Osteocyte (in vitro differentiated cells): Measurements from ENCODE around the gene TMEM169. TPM values are rescaled to one million over a fixed set of nuclear protein-coding genes. Genes with fewer than 3 reads are reported as not detected.

ENCODE experiments used
- DNase-seq: peaks from one replicate; pipeline ENCODE4 v3.0.0; 2021; ENCODE audit warnings: mixed read lengths; ENCODE audit not compliant: unreplicated experiment; ENCODE audit errors: extremely low spot score
- H3K27ac Mint-ChIP-seq: one replicate; pipeline ENCODE4 v1.8.0; 2021; ENCODE audit warnings: mild to moderate bottlenecking, mixed read lengths; ENCODE audit not compliant: unreplicated experiment
- H3K27me3 Mint-ChIP-seq: one replicate; pipeline ENCODE4 v1.8.0; 2021; ENCODE audit warnings: mixed read lengths; ENCODE audit not compliant: unreplicated experiment
- H3K36me3 Mint-ChIP-seq: one replicate; pipeline ENCODE4 v1.8.0; 2021; ENCODE audit warnings: mixed read lengths; ENCODE audit not compliant: unreplicated experiment
- H3K4me1 Mint-ChIP-seq: one replicate; pipeline ENCODE4 v1.8.0; 2021; ENCODE audit warnings: mixed read lengths; ENCODE audit not compliant: unreplicated experiment
- H3K4me3 Mint-ChIP-seq: one replicate; pipeline ENCODE4 v1.8.0; 2021; ENCODE audit warnings: mild to moderate bottlenecking, moderate library complexity, mixed read lengths; ENCODE audit not compliant: unreplicated experiment
- H3K9me3 Mint-ChIP-seq: one replicate; pipeline ENCODE4 v1.8.0; 2021; ENCODE audit warnings: mixed read lengths; ENCODE audit not compliant: unreplicated experiment
- total RNA-seq: library from RNA; stranded (reverse); gene quantifications from 2 replicates; pipeline ENCODE4 v1.2.1, GENCODE V29; 2021
- TF ChIP-seq, protein P1 (sequence below): fragments of 200-600 bp; sonication (generic); IDR thresholded peaks from 2 replicates; pipeline ENCODE4 v1.5.0; 2021; ENCODE audit warnings: antibody characterized with exemption, mild to moderate bottlenecking, moderate library complexity

Gene TMEM169
- total RNA-seq, 1 donor from 2014 or later = 1.5 TPM

DNA sequence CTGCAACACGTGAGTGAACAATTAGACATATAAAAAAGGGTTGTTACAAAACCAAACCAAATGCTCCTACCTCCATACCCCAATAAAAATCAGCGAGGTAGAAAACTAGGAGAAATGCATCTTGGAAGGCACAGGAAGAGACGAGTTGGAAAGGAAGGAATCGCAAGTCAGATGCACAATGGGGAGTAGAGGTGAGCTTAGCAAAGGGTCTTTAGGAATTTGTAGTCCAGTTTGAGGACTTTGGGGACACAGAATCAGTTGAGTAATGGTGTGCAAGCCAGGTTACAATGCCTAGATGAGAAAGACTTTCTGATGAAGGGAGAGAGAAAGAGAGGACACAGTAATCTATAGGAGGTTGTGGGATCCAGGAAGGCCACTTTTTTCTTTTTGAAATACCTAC lies 63.1 kb downstream of the TMEM169 start:
- H3K4me3 Mint-ChIP-seq = no peak overlapping the region

DNA sequence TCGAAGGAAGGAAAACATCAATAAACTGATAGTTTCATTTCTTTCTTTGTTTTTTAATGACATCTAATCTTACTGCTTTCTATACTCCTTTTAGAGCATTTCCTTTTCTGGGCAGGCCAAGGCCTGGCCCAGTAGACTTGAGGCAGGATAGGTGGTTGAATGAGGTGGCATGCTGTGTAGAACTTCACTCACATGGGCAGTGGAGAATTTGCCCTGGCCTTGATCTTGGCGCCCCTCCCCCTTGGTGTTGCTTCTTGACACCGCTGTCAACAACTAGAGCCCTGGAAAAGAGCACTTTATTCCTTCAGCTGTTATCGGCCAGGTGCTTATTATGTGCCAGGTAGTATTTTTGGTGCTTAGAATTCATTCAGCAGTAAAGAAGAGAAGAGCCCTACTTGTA lies 64.9 kb downstream of the TMEM169 start:
- no peaks in the 10 kb centered on the region for H3K9me3 Mint-ChIP-seq
- no peaks in the 10 kb centered on the region for H3K4me1 Mint-ChIP-seq
- no peak overlapping the region for H3K27ac Mint-ChIP-seq
- TF ChIP-seq, protein P1, sequence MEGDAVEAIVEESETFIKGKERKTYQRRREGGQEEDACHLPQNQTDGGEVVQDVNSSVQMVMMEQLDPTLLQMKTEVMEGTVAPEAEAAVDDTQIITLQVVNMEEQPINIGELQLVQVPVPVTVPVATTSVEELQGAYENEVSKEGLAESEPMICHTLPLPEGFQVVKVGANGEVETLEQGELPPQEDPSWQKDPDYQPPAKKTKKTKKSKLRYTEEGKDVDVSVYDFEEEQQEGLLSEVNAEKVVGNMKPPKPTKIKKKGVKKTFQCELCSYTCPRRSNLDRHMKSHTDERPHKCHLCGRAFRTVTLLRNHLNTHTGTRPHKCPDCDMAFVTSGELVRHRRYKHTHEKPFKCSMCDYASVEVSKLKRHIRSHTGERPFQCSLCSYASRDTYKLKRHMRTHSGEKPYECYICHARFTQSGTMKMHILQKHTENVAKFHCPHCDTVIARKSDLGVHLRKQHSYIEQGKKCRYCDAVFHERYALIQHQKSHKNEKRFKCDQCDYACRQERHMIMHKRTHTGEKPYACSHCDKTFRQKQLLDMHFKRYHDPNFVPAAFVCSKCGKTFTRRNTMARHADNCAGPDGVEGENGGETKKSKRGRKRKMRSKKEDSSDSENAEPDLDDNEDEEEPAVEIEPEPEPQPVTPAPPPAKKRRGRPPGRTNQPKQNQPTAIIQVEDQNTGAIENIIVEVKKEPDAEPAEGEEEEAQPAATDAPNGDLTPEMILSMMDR = no peak
- DNase-seq = no peak
- H3K27me3 Mint-ChIP-seq = no peaks in the 10 kb centered on the region
- no peak overlapping the region for H3K4me3 Mint-ChIP-seq
- peaks cover 49% of the 10 kb centered on the region for H3K36me3 Mint-ChIP-seq

More for the DNA sequence above, 63.1 kb downstream of the TMEM169 start:
- H3K27ac Mint-ChIP-seq = no peak overlapping the region
- H3K36me3 Mint-ChIP-seq = peaks cover 52% of the 10 kb centered on the region
- H3K9me3 Mint-ChIP-seq = no peaks in the 10 kb centered on the region
- no peaks in the 10 kb centered on the region for H3K27me3 Mint-ChIP-seq
- DNase-seq = no peak
- TF ChIP-seq, protein P1 = no peak
- no peaks in the 10 kb centered on the region for H3K4me1 Mint-ChIP-seq

DNA sequence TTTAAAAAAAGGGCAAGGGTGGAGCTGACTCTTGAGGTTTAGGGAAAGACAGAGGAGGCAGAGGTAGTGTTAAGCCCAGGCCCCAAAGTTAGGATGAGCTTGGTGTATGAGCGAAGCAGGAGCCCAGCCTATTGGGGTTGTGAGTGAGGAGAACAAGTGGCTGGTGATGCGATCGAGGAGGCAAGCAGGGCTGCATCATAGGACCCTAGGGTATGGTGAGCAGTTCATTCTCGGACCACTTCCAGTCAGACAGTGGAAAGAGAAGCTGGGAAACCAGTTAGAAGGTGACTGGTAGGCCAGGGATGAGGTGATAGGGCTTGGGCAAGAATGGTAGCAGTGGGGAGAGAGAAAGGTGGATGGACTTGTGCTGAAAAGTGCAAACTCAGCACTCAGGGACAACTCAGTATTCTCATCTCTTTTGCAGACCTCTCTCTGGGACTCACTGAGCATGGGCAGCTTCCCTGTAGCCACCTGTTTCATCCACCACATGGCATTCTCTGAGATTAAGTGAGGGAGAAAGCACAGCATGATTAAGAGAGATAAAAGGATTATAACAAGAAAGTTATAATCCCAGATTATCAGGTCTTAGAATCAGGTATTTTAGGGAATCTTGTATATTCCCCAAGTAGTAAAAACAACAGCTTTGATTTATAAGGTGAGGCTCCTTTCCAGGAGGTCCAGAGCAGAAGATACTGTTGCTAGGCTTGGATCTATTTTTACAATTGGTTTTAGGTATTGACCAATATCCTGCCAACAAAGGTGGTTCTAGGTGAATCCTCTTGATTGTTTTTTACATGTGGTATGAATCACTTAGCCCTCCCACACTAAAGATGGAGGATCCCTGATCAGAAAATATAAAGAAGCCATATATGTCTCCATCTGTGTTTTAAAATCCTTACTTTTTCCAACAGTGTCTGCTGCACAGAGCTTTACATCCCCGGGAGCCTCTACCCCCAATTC lies 65.7 kb downstream of the TMEM169 start:
- H3K9me3 Mint-ChIP-seq = no peaks in the 10 kb centered on the region
- H3K4me1 Mint-ChIP-seq = no peaks in the 10 kb centered on the region
- peaks cover 49% of the 10 kb centered on the region for H3K36me3 Mint-ChIP-seq
- H3K4me3 Mint-ChIP-seq = no peak overlapping the region
- no peaks in the 10 kb centered on the region for H3K27me3 Mint-ChIP-seq
- no peak for DNase-seq
- TF ChIP-seq, protein P1 = no peak
- peak overlapping the region; percentile 31 for H3K27ac Mint-ChIP-seq

DNA sequence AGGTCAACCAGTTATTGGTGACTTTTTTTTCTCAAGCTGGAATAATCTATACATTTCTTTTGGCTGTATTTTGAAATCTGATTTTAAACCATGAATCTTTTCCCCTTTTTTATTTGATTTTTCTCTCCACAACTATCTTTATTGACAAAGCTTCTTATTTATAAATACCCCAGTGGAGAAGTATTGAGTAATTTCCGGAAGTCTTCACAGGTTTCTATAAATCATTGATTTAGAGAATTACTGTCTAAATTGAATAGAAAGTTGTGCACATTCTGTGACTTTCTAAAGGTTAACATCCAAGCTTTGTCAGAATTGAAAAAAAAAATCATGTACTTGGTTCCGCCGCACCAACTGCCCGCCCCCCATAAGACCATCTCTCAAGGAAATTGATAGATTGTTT lies 67.3 kb downstream of the TMEM169 start:
- H3K27ac Mint-ChIP-seq = no peak overlapping the region
- peaks cover 46% of the 10 kb centered on the region for H3K36me3 Mint-ChIP-seq
- H3K4me1 Mint-ChIP-seq = no peaks in the 10 kb centered on the region

DNA sequence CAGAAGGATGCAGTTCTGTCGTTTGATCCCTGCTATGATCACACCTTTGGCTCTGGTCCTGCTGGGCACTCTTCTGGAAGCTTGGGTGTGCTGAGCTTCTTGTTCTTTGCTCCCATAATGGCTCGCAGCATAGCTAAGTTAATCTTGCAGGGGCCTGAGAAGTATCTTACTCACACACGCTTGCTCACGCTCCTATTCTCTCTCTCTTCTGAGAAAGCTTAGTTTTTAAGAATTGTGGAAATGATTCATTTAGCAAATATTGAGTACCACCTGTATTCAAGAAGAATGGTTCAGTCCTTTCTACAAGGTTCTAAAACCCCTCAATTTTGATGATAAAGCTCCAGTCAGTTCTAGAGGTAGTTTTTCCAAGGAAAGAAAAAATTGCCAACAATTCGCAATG lies 68.0 kb downstream of the TMEM169 start:
- no peak for DNase-seq
- TF ChIP-seq, protein P1 = no peak
- H3K9me3 Mint-ChIP-seq = no peaks in the 10 kb centered on the region
- H3K27ac Mint-ChIP-seq = no peak overlapping the region
- peaks cover 50% of the 10 kb centered on the region for H3K36me3 Mint-ChIP-seq
- no peak overlapping the region for H3K4me3 Mint-ChIP-seq
- H3K4me1 Mint-ChIP-seq = no peaks in the 10 kb centered on the region
- H3K27me3 Mint-ChIP-seq = no peaks in the 10 kb centered on the region

More for the DNA sequence above, 67.3 kb downstream of the TMEM169 start:
- H3K27me3 Mint-ChIP-seq = no peaks in the 10 kb centered on the region
- H3K4me3 Mint-ChIP-seq = no peak overlapping the region
- no peaks in the 10 kb centered on the region for H3K9me3 Mint-ChIP-seq
- TF ChIP-seq, protein P1 = no peak
- DNase-seq = no peak
